Esophagus muscularis mucosa (tissue), 3 donors: ENCODE data around the gene C7.

Experiments used
- POLR2A ChIP-seq: fragments of 450-650 bp; IDR thresholded peaks from one replicate; pipeline ENCODE4 v1.6.1; 2017; ENCODE audit warnings: antibody characterized with exemption, moderate library complexity, mild to moderate bottlenecking, low read depth
- TF ChIP-seq, protein P1 (sequence below), 3 experiments: fragments of 200-600 bp in 2 of 3; fragments of 450-650 bp in 1 of 3; sonication (generic) in 2 of 3; IDR thresholded peaks; one replicate each; pipeline ENCODE4 v1.5.1; 2017 to 2019; ENCODE audit warnings: antibody characterized with exemption in 3 of 3, mild to moderate bottlenecking in 2 of 3, moderate library complexity in 1 of 3

DNA sequence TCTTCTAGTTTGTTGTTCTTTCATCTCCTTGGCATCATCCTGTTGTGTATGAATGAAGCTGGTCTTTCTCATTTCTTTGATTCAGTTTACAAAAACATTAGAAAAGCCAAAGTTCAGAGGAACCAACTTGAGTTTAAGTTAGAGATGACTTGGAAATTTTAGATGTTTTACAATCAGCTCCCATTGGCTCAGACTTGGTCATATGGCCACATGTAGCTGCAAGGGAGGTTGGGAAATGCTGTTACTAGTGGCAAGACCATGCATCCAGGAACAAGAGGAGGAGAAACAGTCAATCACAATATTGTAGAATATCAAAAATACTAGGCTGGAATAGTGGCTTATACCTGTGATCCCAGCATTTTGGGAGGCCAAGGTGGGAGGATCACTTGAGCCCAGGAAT lies 48.6 kb upstream of the C7 start:
- no peak for TF ChIP-seq POLR2A
- TF ChIP-seq, protein P1, sequence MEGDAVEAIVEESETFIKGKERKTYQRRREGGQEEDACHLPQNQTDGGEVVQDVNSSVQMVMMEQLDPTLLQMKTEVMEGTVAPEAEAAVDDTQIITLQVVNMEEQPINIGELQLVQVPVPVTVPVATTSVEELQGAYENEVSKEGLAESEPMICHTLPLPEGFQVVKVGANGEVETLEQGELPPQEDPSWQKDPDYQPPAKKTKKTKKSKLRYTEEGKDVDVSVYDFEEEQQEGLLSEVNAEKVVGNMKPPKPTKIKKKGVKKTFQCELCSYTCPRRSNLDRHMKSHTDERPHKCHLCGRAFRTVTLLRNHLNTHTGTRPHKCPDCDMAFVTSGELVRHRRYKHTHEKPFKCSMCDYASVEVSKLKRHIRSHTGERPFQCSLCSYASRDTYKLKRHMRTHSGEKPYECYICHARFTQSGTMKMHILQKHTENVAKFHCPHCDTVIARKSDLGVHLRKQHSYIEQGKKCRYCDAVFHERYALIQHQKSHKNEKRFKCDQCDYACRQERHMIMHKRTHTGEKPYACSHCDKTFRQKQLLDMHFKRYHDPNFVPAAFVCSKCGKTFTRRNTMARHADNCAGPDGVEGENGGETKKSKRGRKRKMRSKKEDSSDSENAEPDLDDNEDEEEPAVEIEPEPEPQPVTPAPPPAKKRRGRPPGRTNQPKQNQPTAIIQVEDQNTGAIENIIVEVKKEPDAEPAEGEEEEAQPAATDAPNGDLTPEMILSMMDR (IDR thresholded peaks at IDR 0.05), result no peak
